ENCODE measurements around the gene PRR7. TPM values are rescaled to one million over a fixed set of nuclear protein-coding genes. Genes with fewer than 3 reads are reported as not detected.

PRR7 gene
- total RNA-seq, 1 donor from 2014 or later: 5.5 TPM

- Mint-ChIP-seq H3K27me3 (ENCODE audit: low read depth) (no peaks in the 10 kb centered on the region), H3K4me1 (ENCODE audit: low read depth) (peaks cover 42% of the 10 kb centered on the region), H3K9me3 (ENCODE audit: low read depth) (peaks cover 5% of the 10 kb centered on the region), H3K4me3 (ENCODE audit: unreplicated experiment) (peak overlapping the region; percentile 43), H3K36me3 (ENCODE audit: low read depth) (peaks cover 34% of the 10 kb centered on the region), H3K27ac (ENCODE audit: unreplicated experiment) (peak overlapping the region; percentile 91)
- no peak for TF ChIP-seq CTCF (IDR thresholded peaks at IDR 0.05)
- no peak for DNase-seq (ENCODE audit: low spot score)
Measured at GRCh38 chr5:177468329-177468684, 21.7 kb downstream of the PRR7 start.

- H3K4me3 Mint-ChIP-seq (ENCODE audit: unreplicated experiment): peak overlapping the region; percentile 43
- H3K4me1 Mint-ChIP-seq (ENCODE audit: low read depth): peaks cover 44% of the 10 kb centered on the region
- H3K36me3 Mint-ChIP-seq (ENCODE audit: low read depth): peaks cover 30% of the 10 kb centered on the region
- peaks cover 5% of the 10 kb centered on the region for H3K9me3 Mint-ChIP-seq (ENCODE audit: low read depth)
- peak overlapping the region; percentile 91 for H3K27ac Mint-ChIP-seq (ENCODE audit: unreplicated experiment)
- H3K27me3 Mint-ChIP-seq (ENCODE audit: low read depth): no peaks in the 10 kb centered on the region
- TF ChIP-seq CTCF (IDR thresholded peaks at IDR 0.05): no peak
- DNase-seq (ENCODE audit: low spot score): no peak
Measured at GRCh38 chr5:177468685-177469628, 22.3 kb downstream of the PRR7 start.

GRCh38 chr5:177469750-177470525 lies 23.3 kb downstream of the PRR7 start:
- H3K9me3 Mint-ChIP-seq (ENCODE audit: low read depth): peaks cover 5% of the 10 kb centered on the region
- H3K4me1 Mint-ChIP-seq (ENCODE audit: low read depth): peaks cover 53% of the 10 kb centered on the region
- H3K4me3 Mint-ChIP-seq (ENCODE audit: unreplicated experiment): peak overlapping the region; percentile 52
- no peaks in the 10 kb centered on the region for H3K27me3 Mint-ChIP-seq (ENCODE audit: low read depth)
- H3K27ac Mint-ChIP-seq (ENCODE audit: unreplicated experiment): peak overlapping the region; percentile 85
- peaks cover 29% of the 10 kb centered on the region for H3K36me3 Mint-ChIP-seq (ENCODE audit: low read depth)
- DNase-seq (ENCODE audit: low spot score): no peak
- no peak for TF ChIP-seq CTCF (IDR thresholded peaks at IDR 0.05)

- Mint-ChIP-seq H3K36me3 (ENCODE audit: low read depth) (peaks cover 19% of the 10 kb centered on the region), H3K27ac (ENCODE audit: unreplicated experiment) (peak overlapping the region; percentile 79), H3K9me3 (ENCODE audit: low read depth) (peaks cover under 1% of the 10 kb centered on the region), H3K4me1 (ENCODE audit: low read depth) (peaks cover 63% of the 10 kb centered on the region), H3K4me3 (ENCODE audit: unreplicated experiment) (peak overlapping the region; percentile 77), H3K27me3 (ENCODE audit: low read depth) (no peaks in the 10 kb centered on the region)
- no peak for DNase-seq (ENCODE audit: low spot score)
- TF ChIP-seq CTCF (IDR thresholded peaks at IDR 0.05): no peak
Measured at GRCh38 chr5:177470759-177471536, 24.3 kb downstream of the PRR7 start.

All from chondrocyte (in vitro differentiated cells).